ENCODE measurements around the gene THBS4.

THBS4 gene

DNA sequence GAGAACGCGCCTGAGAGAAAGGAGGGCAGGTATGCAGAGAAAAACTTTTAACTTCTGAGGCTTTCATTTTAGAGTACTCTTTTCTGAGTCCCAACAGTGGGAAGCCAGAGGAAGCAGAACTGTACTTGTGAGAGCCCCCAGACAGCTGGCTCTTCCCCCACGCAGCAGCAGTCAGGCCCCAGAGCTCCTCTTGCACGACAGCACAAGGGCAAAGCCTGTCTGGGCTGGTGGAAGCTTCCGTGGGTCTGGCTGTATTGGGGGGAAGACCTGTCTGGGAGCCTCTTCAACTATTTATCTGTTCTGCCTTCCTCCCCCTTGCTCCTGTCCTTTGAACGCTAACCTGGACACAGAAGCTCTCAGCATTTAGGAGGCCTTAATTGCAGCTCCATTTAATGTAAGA, 68.2 kb downstream of the THBS4 start:
- no peak overlapping the region for H3K27ac ChIP-seq (ENCODE audit: extremely low read depth, low read depth, low read length)
- ChIA-PET POLR2A (no interaction called here), CTCF (interaction anchor here (0.6 to 1.0 kb wide), 4 partner anchors 13 to 915 kb away, joined by 3 to 6 read pairs (median 4); no protein-coding TSS in a partner anchor)
- no peaks in the 10 kb centered on the region for H3K9me3 ChIP-seq (ENCODE audit: control insufficient read depth, insufficient read depth, low read depth, low read length)
- no peaks in the 10 kb centered on the region for H3K4me1 ChIP-seq (ENCODE audit: control insufficient read depth, insufficient read depth, low read length)
- no peak overlapping the region for H3K4me3 ChIP-seq (ENCODE audit: low read depth, low read length)
- TF ChIP-seq ZNF561 (tag by site-specific recombination; IDR thresholded peaks at IDR 0.05; ENCODE audit: borderline replicate concordance) = no peak
- TF ChIP-seq, protein P1, sequence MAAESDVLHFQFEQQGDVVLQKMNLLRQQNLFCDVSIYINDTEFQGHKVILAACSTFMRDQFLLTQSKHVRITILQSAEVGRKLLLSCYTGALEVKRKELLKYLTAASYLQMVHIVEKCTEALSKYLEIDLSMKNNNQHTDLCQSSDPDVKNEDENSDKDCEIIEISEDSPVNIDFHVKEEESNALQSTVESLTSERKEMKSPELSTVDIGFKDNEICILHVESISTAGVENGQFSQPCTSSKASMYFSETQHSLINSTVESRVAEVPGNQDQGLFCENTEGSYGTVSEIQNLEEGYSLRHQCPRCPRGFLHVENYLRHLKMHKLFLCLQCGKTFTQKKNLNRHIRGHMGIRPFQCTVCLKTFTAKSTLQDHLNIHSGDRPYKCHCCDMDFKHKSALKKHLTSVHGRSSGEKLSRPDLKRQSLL (tag by site-specific recombination; IDR thresholded peaks at IDR 0.05) = no peak
- no peak for TF ChIP-seq ZNF514 (tag by site-specific recombination; IDR thresholded peaks at IDR 0.05)
- TF ChIP-seq ZNF785 (tag by site-specific recombination; IDR thresholded peaks at IDR 0.05) = no peak
- no peak for TF ChIP-seq SP2 (tag by site-specific recombination; IDR thresholded peaks at IDR 0.05)
- TF ChIP-seq HOXA7 (CRISPR knock-in tag; IDR thresholded peaks at IDR 0.05; ENCODE audit: borderline replicate concordance) = no peak
- no peak for TF ChIP-seq ZNF530 (tag by site-specific recombination; IDR thresholded peaks at IDR 0.05; ENCODE audit: low read depth)
- TF ChIP-seq ZXDB (tag by site-specific recombination; IDR thresholded peaks at IDR 0.05) = no peak
- no peak for TF ChIP-seq IKZF3 (tag by site-specific recombination; IDR thresholded peaks at IDR 0.05)
- no peak for TF ChIP-seq SCRT1 (tag by site-specific recombination; IDR thresholded peaks at IDR 0.05; ENCODE audit: borderline replicate concordance)
- no peak for TF ChIP-seq ZNF624 (tag by site-specific recombination; IDR thresholded peaks at IDR 0.05)
- TF ChIP-seq TCF7L2 (IDR thresholded peaks at IDR 0.05; ENCODE audit: borderline replicate concordance, low read depth, low read length) = no peak
- no peak for TF ChIP-seq GLIS1 (tag by site-specific recombination; IDR thresholded peaks at IDR 0.05)
- no peak for TF ChIP-seq ZNF140 (tag by site-specific recombination; IDR thresholded peaks at IDR 0.05)
- H3K36me3 ChIP-seq (ENCODE audit: control insufficient read depth in 2 of 2, insufficient read depth in 1 of 2, low read length in 2 of 2) = no peaks in the 10 kb centered on the region

DNA sequence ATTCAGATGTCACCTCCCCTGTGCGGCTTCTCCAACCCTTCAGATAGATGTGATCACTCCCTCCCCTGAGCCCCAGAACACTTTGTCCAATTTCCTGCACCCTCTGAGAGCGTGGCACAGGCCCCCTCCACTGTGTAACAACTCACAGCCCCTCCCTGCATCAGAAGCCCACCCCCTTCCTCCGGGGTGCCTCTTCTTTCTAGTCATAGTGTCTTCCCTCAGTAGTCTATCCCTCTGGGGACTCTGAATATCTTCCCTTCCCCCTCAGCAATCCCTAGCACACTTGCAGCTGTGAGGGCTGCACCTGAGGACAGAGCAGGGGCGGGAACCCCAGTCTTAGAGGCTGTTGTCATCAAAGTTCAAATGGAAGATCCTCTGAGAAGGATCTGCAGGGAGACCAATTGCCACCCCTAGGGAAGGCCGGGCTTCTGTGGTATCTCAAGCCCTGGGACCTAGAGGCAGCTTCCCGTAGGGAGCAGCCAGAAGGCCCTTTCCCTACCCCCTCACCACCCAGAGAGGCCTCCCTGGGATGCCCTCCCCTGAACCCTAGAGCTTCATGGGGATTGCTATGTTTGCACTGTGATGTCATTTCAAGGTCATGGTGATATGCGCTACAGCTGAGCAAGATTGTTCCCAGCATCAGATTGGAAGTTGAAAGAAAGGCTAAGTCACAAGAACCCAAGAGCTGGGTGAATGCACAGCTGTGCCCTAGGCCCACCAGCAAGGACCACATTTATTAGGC, 70.7 kb downstream of the THBS4 start:
- no peaks in the 10 kb centered on the region for H3K9me3 ChIP-seq (ENCODE audit: control insufficient read depth, insufficient read depth, low read depth, low read length)
- TF ChIP-seq ZIC2 (tag by site-specific recombination; IDR thresholded peaks at IDR 0.05) = peak; percentile 70
- TF ChIP-seq GLIS1 (tag by site-specific recombination; IDR thresholded peaks at IDR 0.05) = peak; percentile 61
- no peak for TF ChIP-seq ZNF664 (tag by site-specific recombination; IDR thresholded peaks at IDR 0.05)
- TF ChIP-seq FEZF1 (tag by site-specific recombination; IDR thresholded peaks at IDR 0.05) = no peak
- TF ChIP-seq, protein P2, sequence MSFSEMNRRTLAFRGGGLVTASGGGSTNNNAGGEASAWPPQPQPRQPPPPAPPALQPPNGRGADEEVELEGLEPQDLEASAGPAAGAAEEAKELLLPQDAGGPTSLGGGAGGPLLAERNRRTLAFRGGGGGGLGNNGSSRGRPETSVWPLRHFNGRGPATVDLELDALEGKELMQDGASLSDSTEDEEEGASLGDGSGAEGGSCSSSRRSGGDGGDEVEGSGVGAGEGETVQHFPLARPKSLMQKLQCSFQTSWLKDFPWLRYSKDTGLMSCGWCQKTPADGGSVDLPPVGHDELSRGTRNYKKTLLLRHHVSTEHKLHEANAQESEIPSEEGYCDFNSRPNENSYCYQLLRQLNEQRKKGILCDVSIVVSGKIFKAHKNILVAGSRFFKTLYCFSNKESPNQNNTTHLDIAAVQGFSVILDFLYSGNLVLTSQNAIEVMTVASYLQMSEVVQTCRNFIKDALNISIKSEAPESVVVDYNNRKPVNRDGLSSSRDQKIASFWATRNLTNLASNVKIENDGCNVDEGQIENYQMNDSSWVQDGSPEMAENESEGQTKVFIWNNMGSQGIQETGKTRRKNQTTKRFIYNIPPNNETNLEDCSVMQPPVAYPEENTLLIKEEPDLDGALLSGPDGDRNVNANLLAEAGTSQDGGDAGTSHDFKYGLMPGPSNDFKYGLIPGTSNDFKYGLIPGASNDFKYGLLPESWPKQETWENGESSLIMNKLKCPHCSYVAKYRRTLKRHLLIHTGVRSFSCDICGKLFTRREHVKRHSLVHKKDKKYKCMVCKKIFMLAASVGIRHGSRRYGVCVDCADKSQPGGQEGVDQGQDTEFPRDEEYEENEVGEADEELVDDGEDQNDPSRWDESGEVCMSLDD (tag by site-specific recombination; IDR thresholded peaks at IDR 0.05) = no peak
- TF ChIP-seq, protein P3, sequence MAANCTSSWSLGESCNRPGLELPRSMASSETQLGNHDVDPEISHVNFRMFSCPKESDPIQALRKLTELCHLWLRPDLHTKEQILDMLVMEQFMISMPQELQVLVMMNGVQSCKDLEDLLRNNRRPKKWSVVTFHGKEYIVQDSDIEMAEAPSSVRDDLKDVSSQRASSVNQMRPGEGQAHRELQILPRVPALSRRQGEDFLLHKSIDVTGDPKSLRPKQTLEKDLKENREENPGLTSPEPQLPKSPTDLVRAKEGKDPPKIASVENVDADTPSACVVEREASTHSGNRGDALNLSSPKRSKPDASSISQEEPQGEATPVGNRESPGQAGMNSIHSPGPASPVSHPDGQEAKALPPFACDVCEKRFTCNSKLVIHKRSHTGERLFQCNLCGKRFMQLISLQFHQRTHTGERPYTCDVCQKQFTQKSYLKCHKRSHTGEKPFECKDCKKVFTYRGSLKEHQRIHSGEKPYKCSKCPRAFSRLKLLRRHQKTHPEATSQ (tag by site-specific recombination; IDR thresholded peaks at IDR 0.05) = no peak
- ChIA-PET CTCF (no interaction called here), POLR2A (no interaction called here)
- H3K36me3 ChIP-seq (ENCODE audit: control insufficient read depth in 2 of 2, insufficient read depth in 1 of 2, low read length in 2 of 2) = no peaks in the 10 kb centered on the region
- no peak overlapping the region for H3K4me3 ChIP-seq (ENCODE audit: low read depth, low read length)
- H3K27ac ChIP-seq (ENCODE audit: extremely low read depth, low read depth, low read length) = no peak overlapping the region
- no peaks in the 10 kb centered on the region for H3K4me1 ChIP-seq (ENCODE audit: control insufficient read depth, insufficient read depth, low read length)

All from HEK293 (cell line).